Liver (tissue), 9 donors: Measurements from ENCODE around the gene RHAG. TPM values are rescaled to one million over a fixed set of nuclear protein-coding genes. Genes with fewer than 3 reads are reported as not detected.
A peak's percentile ranks its signal among the peaks of the same experiment; 100 is the strongest.

Source experiments
- DNase-seq: peaks from one replicate; pipeline ENCODE4 v3.0.0-alpha.2; 2017; ENCODE audit warnings: low spot score
- H3K27ac ChIP-seq, 2 donors: one replicate each; pipeline ENCODE4 v1.7.0; 2013; ENCODE audit warnings: inconsistent platforms in 2 of 2, low read length in 2 of 2, control low read depth in 1 of 2, low read depth in 1 of 2, mild to moderate bottlenecking in 1 of 2
- H3K27me3 ChIP-seq, 4 donors: one replicate each; pipeline versions ENCODE4 v1.6.1 to v1.7.0; 2013; ENCODE audit warnings: low read length in 3 of 4, inconsistent platforms in 1 of 4, mild to moderate bottlenecking in 1 of 4, moderate library complexity in 1 of 4; ENCODE audit not compliant: control insufficient read depth in 4 of 4, insufficient read depth in 4 of 4
- H3K36me3 ChIP-seq, 4 donors: one replicate each; pipeline versions ENCODE4 v1.6.1 to v1.7.0; 2013; ENCODE audit warnings: low read length in 3 of 4, mild to moderate bottlenecking in 3 of 4, low read depth in 1 of 4, moderate library complexity in 1 of 4; ENCODE audit not compliant: control insufficient read depth in 4 of 4, insufficient read depth in 3 of 4
- H3K4me1 ChIP-seq, 4 donors: one replicate each; pipeline versions ENCODE4 v1.6.1 to v1.7.0; 2013; ENCODE audit warnings: low read length in 3 of 4, mild to moderate bottlenecking in 3 of 4, moderate library complexity in 1 of 4; ENCODE audit not compliant: control insufficient read depth in 4 of 4, insufficient read depth in 4 of 4
- H3K4me3 ChIP-seq, 3 donors: one replicate each; pipeline versions ENCODE4 v1.6.1 to v1.7.0; 2013; ENCODE audit warnings: low read length in 3 of 3, control low read depth in 1 of 3, low read depth in 1 of 3, mild to moderate bottlenecking in 1 of 3
- H3K9ac ChIP-seq, 2 donors: one replicate each; pipeline ENCODE4 v1.7.0; 2013; ENCODE audit warnings: low read length in 2 of 2, mild to moderate bottlenecking in 2 of 2, moderate library complexity in 2 of 2, control low read depth in 1 of 2, low read depth in 1 of 2
- H3K9me3 ChIP-seq, 4 donors: one replicate each; pipeline versions ENCODE4 v1.6.1 to v1.7.0; 2013; ENCODE audit warnings: low read length in 3 of 4; ENCODE audit not compliant: control insufficient read depth in 4 of 4
- EGR1 ChIP-seq, 2 donors: IDR thresholded peaks; 2 replicates each; pipeline ENCODE4 v1.6.1; 2016 to 2018; ENCODE audit warnings: antibody characterized with exemption in 2 of 2, low read depth in 2 of 2
- FOXA1 ChIP-seq: IDR thresholded peaks from 2 replicates; pipeline ENCODE4 v1.6.1; 2016; ENCODE audit warnings: antibody characterized with exemption
- HNF4A ChIP-seq, 2 donors: conservative IDR thresholded peaks; 2 replicates each; pipeline ENCODE4 v1.6.1; 2016; ENCODE audit warnings: antibody characterized with exemption in 2 of 2, mild to moderate bottlenecking in 2 of 2
- HNF4G ChIP-seq: IDR thresholded peaks from 2 replicates; pipeline ENCODE4 v1.6.1; 2016; ENCODE audit warnings: antibody characterized with exemption
- JUND ChIP-seq, 2 donors: IDR thresholded peaks; 2 replicates each; pipeline ENCODE4 v1.6.1; 2016; ENCODE audit warnings: antibody characterized with exemption in 2 of 2
- NR2F2 ChIP-seq: IDR thresholded peaks from 2 replicates; pipeline ENCODE4 v1.6.1; 2016; ENCODE audit warnings: antibody characterized with exemption
- RAD21 ChIP-seq, 2 donors: IDR thresholded peaks; 2 replicates each; pipeline ENCODE4 v1.6.1; 2016; ENCODE audit warnings: antibody characterized with exemption in 2 of 2, mild to moderate bottlenecking in 2 of 2
- SP1 ChIP-seq: IDR thresholded peaks from 2 replicates; pipeline ENCODE4 v1.6.1; 2018; ENCODE audit warnings: antibody characterized with exemption, mild to moderate bottlenecking
- TAF1 ChIP-seq: conservative IDR thresholded peaks from 2 replicates; pipeline ENCODE4 v1.6.1; 2016; ENCODE audit warnings: antibody characterized with exemption, mild to moderate bottlenecking
- WGBS: extraction: QIAGEN DNeasy Blood & Tissue Kit; methylation state at CpG from one replicate; pipeline ENCODE4 v1.1.7; 2013; 5-methylcytosine and 5-hydroxymethylcytosine counted together
- polyA plus RNA-seq, 2 donors: library from polyadenylated mRNA; stranded (reverse) in 1 of 2; unstranded in 1 of 2; fragments of 200-250 nt in 1 of 2; fragments of >200 nt in 1 of 2; fragmentation: Nextera tagmentation in 1 of 2; extraction: Ambion mirVana in 1 of 2; gene quantifications; one replicate each; pipeline versions ENCODE4 v1.2.1 to v1.2.3, GENCODE V29; 2013 to 2015
- total RNA-seq, 2 donors: library from RNA; depleted of rRNA; stranded (reverse); fragments of >200 nt; gene quantifications; one replicate each; pipeline ENCODE4 v1.2.3, GENCODE V29; 2014
- TF ChIP-seq, protein P1 (sequence below): fragments of 150-350 bp; IDR thresholded peaks from 2 replicates; pipeline ENCODE4 v1.5.1; 2017; ENCODE audit warnings: improper control_type of control experiment, low read depth, low read length; ENCODE audit not compliant: missing input control
- TF ChIP-seq, protein P2 (sequence below): IDR thresholded peaks from 2 replicates; pipeline ENCODE4 v1.6.1; 2016; ENCODE audit warnings: antibody characterized with exemption
- TF ChIP-seq, protein P3 (sequence below): IDR thresholded peaks from 2 replicates; pipeline ENCODE4 v1.6.1; 2016; ENCODE audit warnings: antibody characterized with exemption
- TF ChIP-seq, protein P4 (sequence below): IDR thresholded peaks from 2 replicates; pipeline ENCODE4 v1.6.1; 2016; ENCODE audit warnings: antibody characterized with exemption
- TF ChIP-seq, protein P5 (sequence below): IDR thresholded peaks from 2 replicates; pipeline ENCODE4 v1.6.1; 2016; ENCODE audit warnings: antibody characterized with exemption, mild to moderate bottlenecking
- donor health status: healthy.
- donor health status: healthy.
- donor health status: healthy.
- donor health status: healthy.
- donor health status: healthy.

RHAG gene
- total and polyA plus RNA-seq, 4 donors: 0.07 to 345 TPM; not detected in 2

DNA sequence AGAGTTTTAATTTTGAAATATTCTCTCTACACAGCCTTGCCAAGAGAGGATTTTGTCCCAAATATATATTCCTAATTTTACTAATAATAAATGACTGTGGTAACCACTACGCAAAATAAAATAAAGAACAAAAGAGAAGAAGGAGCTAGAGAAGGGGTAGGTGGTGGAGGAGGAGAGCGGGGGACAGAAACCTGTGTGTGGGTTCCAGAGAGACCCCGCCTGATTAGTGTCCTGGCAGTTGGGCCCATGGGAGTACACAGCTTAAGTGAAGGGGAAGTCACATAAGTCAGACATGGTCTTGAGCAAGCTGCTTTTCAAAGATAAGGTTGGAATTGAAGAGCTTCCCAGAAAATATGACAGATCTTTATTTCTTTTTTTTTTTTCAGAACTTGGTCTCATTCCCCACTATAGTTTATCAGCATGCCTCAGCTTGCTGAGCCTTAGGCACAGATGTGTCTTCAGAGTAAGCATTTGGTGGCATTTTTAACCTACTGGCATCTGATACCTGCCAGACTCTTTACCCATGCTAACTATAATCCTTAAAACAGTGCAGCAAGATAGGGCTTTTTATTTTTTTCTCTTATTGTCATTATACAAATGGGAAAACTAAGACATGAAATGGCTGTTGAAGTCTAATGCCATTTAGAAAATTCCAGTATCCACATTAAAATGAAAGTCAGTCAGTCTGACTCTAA is 9.6 kb upstream of the RHAG start:
- 92% methylated on average over 3 of the region's 3 CpGs for WGBS

More for the DNA sequence above, 9.6 kb upstream of the RHAG start:
- Histone ChIP-seq H3K27ac (no peak overlapping the region), H3K9ac (no peak overlapping the region), H3K4me1 (no peaks in the 10 kb centered on the region), H3K27me3 (no peaks in the 10 kb centered on the region), H3K36me3 (no peaks in the 10 kb centered on the region), H3K9me3 (no peaks in the 10 kb centered on the region), H3K4me3 (no peak overlapping the region)
- peak; percentile 64 for DNase-seq
- TF ChIP-seq, protein P1, sequence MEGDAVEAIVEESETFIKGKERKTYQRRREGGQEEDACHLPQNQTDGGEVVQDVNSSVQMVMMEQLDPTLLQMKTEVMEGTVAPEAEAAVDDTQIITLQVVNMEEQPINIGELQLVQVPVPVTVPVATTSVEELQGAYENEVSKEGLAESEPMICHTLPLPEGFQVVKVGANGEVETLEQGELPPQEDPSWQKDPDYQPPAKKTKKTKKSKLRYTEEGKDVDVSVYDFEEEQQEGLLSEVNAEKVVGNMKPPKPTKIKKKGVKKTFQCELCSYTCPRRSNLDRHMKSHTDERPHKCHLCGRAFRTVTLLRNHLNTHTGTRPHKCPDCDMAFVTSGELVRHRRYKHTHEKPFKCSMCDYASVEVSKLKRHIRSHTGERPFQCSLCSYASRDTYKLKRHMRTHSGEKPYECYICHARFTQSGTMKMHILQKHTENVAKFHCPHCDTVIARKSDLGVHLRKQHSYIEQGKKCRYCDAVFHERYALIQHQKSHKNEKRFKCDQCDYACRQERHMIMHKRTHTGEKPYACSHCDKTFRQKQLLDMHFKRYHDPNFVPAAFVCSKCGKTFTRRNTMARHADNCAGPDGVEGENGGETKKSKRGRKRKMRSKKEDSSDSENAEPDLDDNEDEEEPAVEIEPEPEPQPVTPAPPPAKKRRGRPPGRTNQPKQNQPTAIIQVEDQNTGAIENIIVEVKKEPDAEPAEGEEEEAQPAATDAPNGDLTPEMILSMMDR: no peak
- TF ChIP-seq, protein P2, sequence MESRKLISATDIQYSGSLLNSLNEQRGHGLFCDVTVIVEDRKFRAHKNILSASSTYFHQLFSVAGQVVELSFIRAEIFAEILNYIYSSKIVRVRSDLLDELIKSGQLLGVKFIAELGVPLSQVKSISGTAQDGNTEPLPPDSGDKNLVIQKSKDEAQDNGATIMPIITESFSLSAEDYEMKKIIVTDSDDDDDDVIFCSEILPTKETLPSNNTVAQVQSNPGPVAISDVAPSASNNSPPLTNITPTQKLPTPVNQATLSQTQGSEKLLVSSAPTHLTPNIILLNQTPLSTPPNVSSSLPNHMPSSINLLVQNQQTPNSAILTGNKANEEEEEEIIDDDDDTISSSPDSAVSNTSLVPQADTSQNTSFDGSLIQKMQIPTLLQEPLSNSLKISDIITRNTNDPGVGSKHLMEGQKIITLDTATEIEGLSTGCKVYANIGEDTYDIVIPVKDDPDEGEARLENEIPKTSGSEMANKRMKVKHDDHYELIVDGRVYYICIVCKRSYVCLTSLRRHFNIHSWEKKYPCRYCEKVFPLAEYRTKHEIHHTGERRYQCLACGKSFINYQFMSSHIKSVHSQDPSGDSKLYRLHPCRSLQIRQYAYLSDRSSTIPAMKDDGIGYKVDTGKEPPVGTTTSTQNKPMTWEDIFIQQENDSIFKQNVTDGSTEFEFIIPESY: no peak
- no peak for TF ChIP-seq TAF1
- no peak for TF ChIP-seq HNF4A (conservative IDR thresholded peaks at IDR 0.05)
- TF ChIP-seq SP1: no peak
- TF ChIP-seq JUND (IDR thresholded peaks at IDR 0.05): no peak
- TF ChIP-seq EGR1 (IDR thresholded peaks at IDR 0.05; ENCODE audit: low read depth in 2 of 2): no peak
- no peak for TF ChIP-seq HNF4G
- TF ChIP-seq, protein P3, sequence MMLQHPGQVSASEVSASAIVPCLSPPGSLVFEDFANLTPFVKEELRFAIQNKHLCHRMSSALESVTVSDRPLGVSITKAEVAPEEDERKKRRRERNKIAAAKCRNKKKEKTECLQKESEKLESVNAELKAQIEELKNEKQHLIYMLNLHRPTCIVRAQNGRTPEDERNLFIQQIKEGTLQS: no peak
- TF ChIP-seq, protein P4, sequence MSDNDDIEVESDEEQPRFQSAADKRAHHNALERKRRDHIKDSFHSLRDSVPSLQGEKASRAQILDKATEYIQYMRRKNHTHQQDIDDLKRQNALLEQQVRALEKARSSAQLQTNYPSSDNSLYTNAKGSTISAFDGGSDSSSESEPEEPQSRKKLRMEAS: no peak
- no peak for TF ChIP-seq FOXA1
- TF ChIP-seq, protein P5, sequence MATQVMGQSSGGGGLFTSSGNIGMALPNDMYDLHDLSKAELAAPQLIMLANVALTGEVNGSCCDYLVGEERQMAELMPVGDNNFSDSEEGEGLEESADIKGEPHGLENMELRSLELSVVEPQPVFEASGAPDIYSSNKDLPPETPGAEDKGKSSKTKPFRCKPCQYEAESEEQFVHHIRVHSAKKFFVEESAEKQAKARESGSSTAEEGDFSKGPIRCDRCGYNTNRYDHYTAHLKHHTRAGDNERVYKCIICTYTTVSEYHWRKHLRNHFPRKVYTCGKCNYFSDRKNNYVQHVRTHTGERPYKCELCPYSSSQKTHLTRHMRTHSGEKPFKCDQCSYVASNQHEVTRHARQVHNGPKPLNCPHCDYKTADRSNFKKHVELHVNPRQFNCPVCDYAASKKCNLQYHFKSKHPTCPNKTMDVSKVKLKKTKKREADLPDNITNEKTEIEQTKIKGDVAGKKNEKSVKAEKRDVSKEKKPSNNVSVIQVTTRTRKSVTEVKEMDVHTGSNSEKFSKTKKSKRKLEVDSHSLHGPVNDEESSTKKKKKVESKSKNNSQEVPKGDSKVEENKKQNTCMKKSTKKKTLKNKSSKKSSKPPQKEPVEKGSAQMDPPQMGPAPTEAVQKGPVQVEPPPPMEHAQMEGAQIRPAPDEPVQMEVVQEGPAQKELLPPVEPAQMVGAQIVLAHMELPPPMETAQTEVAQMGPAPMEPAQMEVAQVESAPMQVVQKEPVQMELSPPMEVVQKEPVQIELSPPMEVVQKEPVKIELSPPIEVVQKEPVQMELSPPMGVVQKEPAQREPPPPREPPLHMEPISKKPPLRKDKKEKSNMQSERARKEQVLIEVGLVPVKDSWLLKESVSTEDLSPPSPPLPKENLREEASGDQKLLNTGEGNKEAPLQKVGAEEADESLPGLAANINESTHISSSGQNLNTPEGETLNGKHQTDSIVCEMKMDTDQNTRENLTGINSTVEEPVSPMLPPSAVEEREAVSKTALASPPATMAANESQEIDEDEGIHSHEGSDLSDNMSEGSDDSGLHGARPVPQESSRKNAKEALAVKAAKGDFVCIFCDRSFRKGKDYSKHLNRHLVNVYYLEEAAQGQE: no peak
- no peak for TF ChIP-seq RAD21 (IDR thresholded peaks at IDR 0.05)
- no peak for TF ChIP-seq NR2F2
